Measurements from ENCODE around the gene PAM. TPM values are rescaled to one million over a fixed set of nuclear protein-coding genes. Genes with fewer than 3 reads are reported as not detected.

The PAM gene
- total RNA-seq, 4 donors from 2014 or later: 132 to 224 (median 184) TPM

DNA sequence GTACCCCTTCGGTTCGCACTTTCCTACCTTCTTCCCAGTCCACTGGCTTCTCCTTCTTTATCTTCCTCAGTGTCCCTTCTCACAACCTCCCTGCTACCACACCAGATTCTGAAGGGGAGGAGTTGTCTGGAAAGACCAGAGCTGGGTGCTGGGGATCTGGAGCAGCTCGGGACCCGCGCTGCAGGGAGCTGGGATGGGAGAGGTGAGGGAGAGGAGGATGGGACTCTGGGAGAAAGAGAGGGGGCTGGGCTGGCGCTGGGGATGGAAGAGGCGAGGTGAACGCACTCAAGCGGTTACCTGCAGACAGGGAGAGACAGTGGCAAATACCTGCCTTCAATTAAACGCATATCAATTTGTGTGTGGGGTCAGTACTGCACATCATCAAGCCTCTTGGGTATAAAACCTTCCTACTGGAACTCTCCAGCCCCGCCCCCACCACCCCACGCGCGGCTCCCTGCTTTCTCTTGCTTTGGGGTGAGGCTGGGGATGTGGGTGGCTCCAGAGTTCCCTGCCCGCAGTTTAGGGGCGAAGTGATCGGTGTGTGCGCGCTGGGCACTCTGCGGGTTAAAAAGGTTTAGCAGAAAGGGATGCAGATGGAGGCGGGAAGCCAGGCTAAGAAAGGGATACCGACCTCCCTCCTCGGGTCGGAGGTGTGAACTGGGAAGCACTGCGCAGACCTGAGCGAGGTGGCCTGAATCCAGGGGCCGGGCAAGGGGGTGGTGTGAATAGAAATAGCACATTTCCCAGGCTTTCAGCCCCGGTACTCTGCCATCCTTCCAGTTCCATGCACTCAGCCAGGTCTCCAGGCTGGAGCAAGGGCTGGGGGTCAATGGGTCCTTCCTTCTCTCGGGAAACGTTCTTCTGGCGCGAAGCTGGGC lies 977 bp upstream of the PAM start:
- H3K9me3 ChIP-seq: no peaks in the 10 kb centered on the region
- TF ChIP-seq POLR2A (IDR thresholded peaks at IDR 0.05): no peak
- TF ChIP-seq EP300 (IDR thresholded peaks at IDR 0.05): no peak
- no peak for TF ChIP-seq CTCF (IDR thresholded peaks at IDR 0.05)
- no peak for DNase-seq (ENCODE audit: low spot score in 2 of 2)
- H3K4me3 ChIP-seq: peak overlapping the region; percentile 58 to 93 (median 69)
- peak overlapping the region in 3 of 4 donors; percentile 68 to 91 (median 75) for H3K27ac ChIP-seq
- WGBS, 2 donors: 24 to 30% methylated on average over 25 to 32 of the region's 32 CpGs
- peaks cover 4 to 25% (median 8%) of the 10 kb centered on the region in 4 donors for H3K4me1 ChIP-seq
- H3K36me3 ChIP-seq: no peaks in the 10 kb centered on the region
- no peaks in the 10 kb centered on the region for H3K27me3 ChIP-seq

DNA sequence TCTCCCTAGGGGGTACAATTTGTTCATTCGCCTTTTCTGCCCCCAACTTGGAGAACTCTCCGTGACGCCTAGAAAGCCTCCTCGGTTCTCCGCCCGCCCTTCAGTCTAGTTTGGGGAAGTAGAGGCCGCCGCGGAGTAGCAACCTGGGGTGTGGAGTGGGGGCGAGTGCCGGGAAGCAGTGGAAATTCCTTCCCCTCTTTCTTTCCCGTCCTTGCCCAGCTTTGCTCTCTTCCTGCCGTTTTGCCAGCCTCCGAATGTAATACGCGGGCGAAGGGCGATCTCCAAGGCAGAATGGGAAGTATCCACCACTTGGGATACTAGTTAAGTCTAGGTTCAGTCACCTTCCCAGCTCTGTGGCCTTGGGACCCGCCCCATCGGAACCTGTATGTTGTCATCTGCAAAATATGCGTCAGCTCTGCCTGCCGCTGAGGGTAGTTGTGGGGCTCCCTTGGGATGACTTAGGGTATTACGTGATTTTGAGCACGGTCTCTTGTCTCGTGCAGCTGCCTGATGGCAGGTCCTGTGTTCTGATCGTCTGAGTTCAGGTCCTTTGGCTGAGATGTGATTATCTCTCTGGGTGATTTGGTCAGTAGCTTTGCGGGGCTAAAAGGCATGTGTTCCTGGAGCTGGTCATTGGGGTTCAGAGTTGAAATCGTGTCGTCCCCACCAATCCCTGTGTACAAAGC lies 724 bp downstream of the PAM start:
- peak; percentile 19 to 63 for DNase-seq (ENCODE audit: low spot score in 2 of 2)
- 1 to 3% methylated on average over 27 to 29 of the region's 29 CpGs for WGBS, 2 donors
- Histone ChIP-seq H3K9me3 (no peaks in the 10 kb centered on the region), H3K27ac (peak overlapping the region; percentile 65 to 91 (median 72)), H3K4me1 (peaks cover 4 to 41% (median 8%) of the 10 kb centered on the region in 4 donors), H3K36me3 (no peaks in the 10 kb centered on the region), H3K4me3 (peak overlapping the region; percentile 58 to 93 (median 69)), H3K27me3 (no peaks in the 10 kb centered on the region)
- TF ChIP-seq CTCF (IDR thresholded peaks at IDR 0.05) (no peak), EP300 (IDR thresholded peaks at IDR 0.05) (peak in 1 of 2 donors; percentile 78), POLR2A (IDR thresholded peaks at IDR 0.05) (peak in 1 of 2 donors; percentile 35)

GRCh38 chr5:102758576-102758975 lies 3.5 kb downstream of the PAM start:
- TF ChIP-seq EP300 (IDR thresholded peaks at IDR 0.05): no peak
- no peak for TF ChIP-seq POLR2A (IDR thresholded peaks at IDR 0.05)
- no peak for TF ChIP-seq CTCF (IDR thresholded peaks at IDR 0.05)
- no peaks in the 10 kb centered on the region for H3K9me3 ChIP-seq
- no peaks in the 10 kb centered on the region for H3K27me3 ChIP-seq
- no peaks in the 10 kb centered on the region for H3K36me3 ChIP-seq
- H3K27ac ChIP-seq: no peak overlapping the region
- H3K4me1 ChIP-seq: peaks cover 4 to 61% (median 17%) of the 10 kb centered on the region in 4 donors
- no peak overlapping the region for H3K4me3 ChIP-seq
- no peak for DNase-seq (ENCODE audit: low spot score in 2 of 2)

GRCh38 chr5:102759289-102759688 lies 4.2 kb downstream of the PAM start:
- peak in 1 of 2 donors; percentile 24 for DNase-seq (ENCODE audit: low spot score in 2 of 2)
- H3K4me3 ChIP-seq: no peak overlapping the region
- 86 to 92% methylated on average over 1 of the region's 1 CpG for WGBS, 2 donors
- H3K9me3 ChIP-seq: no peaks in the 10 kb centered on the region
- H3K27ac ChIP-seq: peak overlapping the region in 1 of 4 donors; percentile 27
- no peaks in the 10 kb centered on the region for H3K27me3 ChIP-seq
- H3K36me3 ChIP-seq: no peaks in the 10 kb centered on the region
- H3K4me1 ChIP-seq: peaks cover 4 to 54% (median 15%) of the 10 kb centered on the region in 4 donors
- no peak for TF ChIP-seq POLR2A (IDR thresholded peaks at IDR 0.05)
- TF ChIP-seq EP300 (IDR thresholded peaks at IDR 0.05): no peak
- no peak for TF ChIP-seq CTCF (IDR thresholded peaks at IDR 0.05)

DNA sequence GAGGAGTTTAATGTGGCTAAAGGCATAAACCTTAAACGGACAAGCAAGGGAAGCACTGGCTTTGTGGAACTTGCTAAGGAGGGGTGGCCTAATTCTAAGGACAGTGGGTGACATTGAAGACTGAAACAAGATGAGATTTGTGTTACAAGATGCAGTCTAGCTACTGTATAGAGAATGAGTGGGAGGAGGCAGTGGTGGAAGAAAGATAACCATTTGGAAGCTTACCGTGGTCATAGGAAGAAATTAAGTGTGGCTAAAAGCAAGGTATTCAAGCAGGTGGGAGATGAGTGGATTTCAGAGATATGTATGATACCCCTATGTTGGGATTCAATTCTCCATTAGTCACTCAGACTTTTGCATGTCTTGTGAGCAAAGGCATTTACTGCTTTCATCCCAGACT lies 4.6 kb downstream of the PAM start:
- TF ChIP-seq POLR2A (IDR thresholded peaks at IDR 0.05) (no peak), CTCF (IDR thresholded peaks at IDR 0.05) (no peak), EP300 (IDR thresholded peaks at IDR 0.05) (no peak)
- H3K4me3 ChIP-seq: no peak overlapping the region
- H3K27ac ChIP-seq: peak overlapping the region in 1 of 4 donors; percentile 12
- H3K27me3 ChIP-seq: no peaks in the 10 kb centered on the region
- no peak for DNase-seq (ENCODE audit: low spot score in 2 of 2)
- H3K36me3 ChIP-seq: no peaks in the 10 kb centered on the region
- 54 to 62% methylated on average over 2 of the region's 2 CpGs for WGBS, 2 donors
- H3K4me1 ChIP-seq: peaks cover 4 to 53% (median 12%) of the 10 kb centered on the region in 4 donors
- no peaks in the 10 kb centered on the region for H3K9me3 ChIP-seq
